Measurements from ENCODE around the gene INTS13.
"Not testable (repeated sequence)": the region's sequence is repeated elsewhere in the genome, so short reads cannot be mapped to it uniquely, and the experiment has no call there.

INTS13 gene

GRCh38 chr12:26929590-26929989, 8.2 kb downstream of the INTS13 start:
- DNase-seq, result no peak

GRCh38 chr12:26928661-26929060, 9.1 kb downstream of the INTS13 start:
- DNase-seq, result no peak

DNA sequence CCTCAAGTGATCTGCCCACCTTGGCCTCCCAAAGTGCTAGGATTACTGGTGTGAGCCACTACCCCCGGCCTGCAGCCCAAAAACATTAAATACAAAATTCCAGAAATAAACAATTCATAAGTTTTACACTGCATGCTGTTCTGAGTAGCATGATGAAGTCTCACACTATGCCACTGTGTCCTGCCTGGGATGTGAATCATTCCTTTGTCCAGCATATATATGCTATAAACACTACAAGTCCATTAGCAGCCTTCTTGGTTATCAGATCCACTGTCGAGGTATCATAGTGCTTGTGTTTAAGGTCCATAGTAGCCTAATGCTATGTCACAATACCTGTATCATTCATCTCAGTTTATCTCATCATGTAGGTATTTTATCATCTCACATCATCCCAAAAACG, 15.9 kb downstream of the INTS13 start:
- DNase-seq, result no peak

GRCh38 chr12:26919216-26919555, 18.6 kb downstream of the INTS13 start:
- no peak for DNase-seq

- no peak for DNase-seq
Measured at GRCh38 chr12:26918321-26919215, 19.2 kb downstream of the INTS13 start.

DNA sequence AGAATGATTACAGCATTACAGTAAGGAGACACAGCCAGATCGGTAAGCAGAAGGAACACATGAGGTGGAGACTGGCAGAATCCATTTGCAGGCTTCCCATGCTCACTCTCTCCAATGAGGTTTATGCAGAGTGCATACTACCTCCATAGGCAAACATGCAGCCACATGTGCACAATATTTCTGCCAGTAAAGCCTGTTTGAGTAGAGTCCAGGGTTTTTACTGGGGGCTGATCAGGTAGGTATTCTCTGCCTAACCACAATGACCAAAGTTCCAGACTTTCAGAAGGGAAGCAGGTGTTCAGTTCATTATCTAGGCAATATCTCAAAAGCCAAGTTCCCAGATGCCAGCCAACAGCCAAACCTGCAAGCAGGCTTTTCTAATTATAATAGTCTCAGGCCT, 31.1 kb downstream of the INTS13 start:
- DNase-seq, result no peak

DNA sequence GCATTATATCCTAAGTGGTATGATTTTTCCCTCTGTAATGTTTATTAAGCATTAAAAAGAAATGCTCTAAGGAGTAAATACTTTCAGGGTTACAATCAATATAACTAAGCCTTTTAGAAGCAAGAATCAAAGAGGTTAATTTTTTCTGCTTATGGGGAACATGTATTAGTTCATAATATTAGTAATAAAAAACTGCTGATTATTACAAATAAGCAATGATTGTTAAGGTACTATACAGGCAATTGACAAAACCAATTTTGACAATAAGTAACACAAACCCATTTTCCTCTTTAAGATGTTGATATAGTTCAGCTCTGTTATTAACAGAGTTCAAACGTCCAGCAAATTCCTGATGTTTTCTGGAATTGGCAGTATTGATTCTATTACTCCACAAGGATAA, 31.8 kb downstream of the INTS13 start:
- no peak for DNase-seq

- not testable (repeated sequence) for DNase-seq
Measured at GRCh38 chr12:26903396-26903795, 34.4 kb downstream of the INTS13 start.

- DNase-seq, result no peak
Measured at GRCh38 chr12:26896913-26897312, 40.9 kb downstream of the INTS13 start.

- DNase-seq, result no peak
Measured at GRCh38 chr12:26895672-26896071, 42.1 kb downstream of the INTS13 start.

- no peak for DNase-seq
Measured at GRCh38 chr12:26891704-26892103, 46.1 kb downstream of the INTS13 start.

GRCh38 chr12:26890784-26891183, 47.0 kb downstream of the INTS13 start:
- no peak for DNase-seq

DNA sequence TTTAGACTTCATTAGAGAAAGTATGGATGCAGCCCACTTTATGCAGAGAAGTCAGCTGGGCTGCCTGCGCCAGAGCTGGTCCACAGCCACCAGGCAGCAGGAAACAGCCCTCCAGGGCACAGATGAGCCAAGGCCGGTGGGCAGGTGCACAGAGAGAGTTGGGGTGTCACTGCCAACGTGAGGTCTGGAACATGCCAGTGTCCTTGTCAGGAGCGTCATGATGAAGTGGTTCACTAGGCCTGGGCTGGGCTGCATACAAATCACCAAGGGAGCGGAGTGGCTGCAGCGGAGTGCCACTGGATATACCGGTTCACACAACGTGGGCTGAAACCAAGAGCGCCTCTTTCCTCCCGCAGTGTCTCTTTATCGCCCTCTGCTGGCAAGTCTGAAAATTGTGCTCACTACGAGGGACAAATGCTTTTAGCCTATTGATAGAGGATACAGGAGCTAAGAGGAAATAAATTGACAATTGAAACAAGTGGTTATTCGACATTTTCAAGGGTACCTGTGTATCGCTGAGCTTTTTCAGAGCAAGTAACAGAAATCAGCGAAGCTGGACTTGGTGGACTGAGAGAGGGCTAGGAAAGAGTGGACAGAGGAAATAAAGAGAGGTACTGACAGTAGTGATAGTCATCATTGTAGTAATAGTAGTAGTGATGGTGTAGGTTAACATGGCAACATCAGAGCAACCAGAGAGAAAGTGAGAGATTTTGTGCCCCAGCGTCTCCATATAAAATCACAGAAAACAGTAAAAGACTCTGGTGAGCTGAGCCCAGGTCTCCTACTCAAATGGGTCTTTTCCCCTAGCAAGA, 52.8 kb downstream of the INTS13 start:
- DNase-seq, result peak; percentile 81

- no peak for DNase-seq
Measured at GRCh38 chr12:26880625-26881024, 57.2 kb downstream of the INTS13 start.

GRCh38 chr12:26878661-26879119, 59.1 kb downstream of the INTS13 start:
- no peak for DNase-seq

DNA sequence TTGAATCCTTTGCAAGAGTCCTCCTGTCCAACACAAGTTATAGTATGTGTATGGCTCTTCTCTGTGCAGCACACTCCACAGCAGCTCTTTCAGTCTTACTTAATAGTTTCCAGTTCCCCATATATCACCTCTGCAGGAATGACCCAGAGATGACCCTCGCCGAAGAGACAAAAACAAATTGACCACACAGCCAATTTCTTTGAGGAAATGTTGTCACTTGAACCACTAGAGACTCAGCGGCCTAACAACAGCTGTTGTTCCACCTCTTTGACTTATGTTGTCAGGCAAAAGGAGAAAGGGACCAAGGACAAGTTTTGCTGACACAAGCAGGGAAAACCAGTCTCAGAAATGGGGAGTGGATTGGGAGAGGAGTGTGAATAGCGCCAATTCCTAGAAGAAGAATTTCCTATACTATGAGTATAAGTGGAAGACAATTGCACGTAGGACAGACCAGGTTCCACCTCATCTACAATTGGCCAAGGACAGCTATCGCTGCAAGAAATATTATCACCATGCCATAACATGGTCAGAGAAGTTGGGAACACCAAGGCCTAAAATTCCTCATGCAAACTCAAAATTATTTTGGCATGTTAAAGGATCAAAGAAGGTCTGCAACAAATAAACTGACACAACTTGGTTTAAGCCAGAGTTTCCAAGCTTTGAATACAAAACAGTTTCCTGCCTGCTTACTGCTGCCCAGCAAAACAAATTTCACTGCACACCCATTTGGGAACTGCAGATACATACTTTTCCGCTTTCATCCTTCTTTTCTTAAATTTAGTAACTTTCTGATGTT, 63.1 kb downstream of the INTS13 start:
- DNase-seq, result no peak

DNA sequence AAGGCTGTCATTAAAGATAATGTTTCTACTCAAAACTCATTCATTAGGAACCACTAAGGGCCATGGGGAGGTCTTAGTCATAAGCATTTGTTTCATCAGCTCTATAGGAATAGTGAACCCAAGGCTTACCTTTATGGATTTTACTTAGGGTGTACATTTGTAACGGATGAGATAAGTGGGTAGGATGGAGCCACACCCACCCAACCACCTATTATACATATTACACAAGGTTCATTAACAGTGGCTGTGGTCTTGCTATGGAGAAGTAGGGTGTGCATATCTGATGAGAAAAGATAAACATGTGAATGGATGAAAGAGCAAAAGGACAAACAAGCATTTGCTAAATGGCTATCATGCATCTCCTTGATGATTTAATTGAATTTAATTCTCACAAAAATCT, 65.2 kb downstream of the INTS13 start:
- no peak for DNase-seq

- DNase-seq, result no peak
Measured at GRCh38 chr12:26871985-26872384, 65.8 kb downstream of the INTS13 start.

- DNase-seq, result peak; percentile 59
Measured at GRCh38 chr12:26870491-26871419, 67.0 kb downstream of the INTS13 start.

DNA sequence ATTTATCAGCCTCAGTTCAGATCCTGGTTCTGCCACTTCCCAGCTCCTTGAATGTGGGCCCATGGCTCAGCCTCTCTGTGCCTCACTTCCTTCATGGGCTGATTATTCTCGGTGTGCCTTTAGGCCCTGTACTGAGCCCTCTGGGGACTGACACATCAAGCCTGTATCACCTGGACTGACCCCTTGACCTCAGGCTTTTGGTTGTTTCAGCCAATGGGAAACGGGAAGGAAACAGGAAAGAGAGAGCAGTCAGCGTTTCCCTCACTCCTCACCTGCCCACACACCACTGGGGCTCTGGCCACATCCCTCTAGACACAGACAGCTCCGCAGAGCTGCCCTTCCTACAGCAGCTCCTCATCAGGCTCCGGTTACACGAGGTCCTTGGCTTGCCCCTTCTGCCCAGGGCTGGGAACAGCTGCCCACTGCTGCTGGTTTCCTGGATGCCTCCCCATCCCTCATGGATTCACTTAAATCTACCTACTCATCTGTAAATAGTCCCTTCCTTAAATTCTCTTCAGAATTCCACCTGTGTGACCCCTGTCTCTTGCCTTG, 67.8 kb downstream of the INTS13 start:
- DNase-seq, result no peak

DNA sequence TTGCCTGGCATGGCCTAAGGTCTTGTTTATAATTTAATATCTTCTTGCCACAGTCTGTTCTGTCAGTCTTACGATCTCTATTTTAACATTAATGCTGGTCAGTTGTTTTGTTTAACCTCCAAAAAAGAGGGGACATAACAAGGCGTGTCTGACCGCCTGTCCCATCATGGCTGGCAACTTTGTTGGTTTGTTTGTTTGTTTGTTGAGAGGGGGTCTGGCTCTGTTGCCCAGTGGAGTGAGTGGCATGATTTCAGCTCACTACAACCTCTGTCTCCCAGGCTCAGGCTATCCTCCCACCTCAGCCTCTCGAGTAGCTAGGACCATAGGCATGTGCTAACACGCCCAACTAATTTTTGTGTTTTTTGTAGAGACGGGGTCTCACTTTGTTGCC, 68.7 kb downstream of the INTS13 start:
- DNase-seq, result no peak
